GM19452 (cell line): Measurements from ENCODE around the gene ZC3H18.
A peak's percentile ranks its signal among the peaks of the same experiment; 100 is the strongest.

Experiments
- ATAC-seq: cut with Tn5 transposase; IDR thresholded peaks from one replicate; pipeline ENCODE4 v1.9.1; 2021; ENCODE audit not compliant: unreplicated experiment

ZC3H18 gene

GRCh38 chr16:88636488-88637265 lies 66.5 kb downstream of the ZC3H18 start:
- ATAC-seq = no peak

- no peak for ATAC-seq
These were observed 68.4 kb downstream of the ZC3H18 start, which contains the start of gene IL17C for GRCh38 chr16:88638323-88639230. Gene IL17C, plus strand, starts transcription at chr16:88638572. Its CDS starts 70 bp downstream, at chr16:88638642.

- no peak for ATAC-seq
These were observed 69.2 kb downstream of the ZC3H18 start for GRCh38 chr16:88639231-88640038.

GRCh38 chr16:88640039-88640495 lies 69.9 kb downstream of the ZC3H18 start:
- ATAC-seq = no peak

DNA sequence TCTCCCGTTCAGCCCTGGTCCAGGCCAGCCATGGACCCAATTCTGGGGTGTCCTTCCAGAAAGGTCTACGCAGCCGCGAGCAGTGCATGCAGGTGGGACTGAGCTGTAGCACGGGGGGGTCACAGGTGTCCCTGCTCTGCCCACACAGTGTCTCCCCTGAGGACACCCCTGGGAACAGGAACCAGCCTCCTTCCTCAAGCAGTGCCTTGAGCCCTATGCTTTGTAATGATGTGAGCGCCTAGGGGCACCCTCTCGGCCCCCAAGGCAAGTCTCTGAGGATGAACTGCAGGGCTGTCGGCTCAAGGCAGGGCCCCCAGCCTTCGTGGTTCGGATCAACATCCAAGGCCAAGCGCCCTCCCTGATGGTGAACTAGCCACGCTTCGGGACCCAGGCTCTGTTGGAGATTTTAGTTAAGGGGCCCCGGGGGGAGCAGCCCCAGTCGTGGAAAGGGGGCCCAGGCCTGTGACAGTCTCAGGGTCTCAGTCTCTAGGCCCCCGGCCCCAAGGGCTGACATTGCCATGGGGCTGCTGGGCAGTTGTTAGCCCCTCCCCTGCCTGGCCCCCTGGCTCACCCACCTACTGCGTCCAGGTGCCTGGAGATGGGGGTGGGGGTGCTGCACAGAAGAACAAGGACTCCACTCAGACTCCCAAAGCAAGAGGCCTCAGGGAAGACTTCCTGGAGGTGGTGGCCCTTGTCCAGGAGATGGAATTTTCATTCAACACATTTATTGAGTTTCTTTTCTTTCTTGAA lies 70.5 kb downstream of the ZC3H18 start:
- no peak for ATAC-seq

- no peak for ATAC-seq
These were observed 72.9 kb downstream of the ZC3H18 start for GRCh38 chr16:88642881-88643643.

- no peak for ATAC-seq
These were observed 73.4 kb downstream of the ZC3H18 start for GRCh38 chr16:88643644-88643932.

DNA sequence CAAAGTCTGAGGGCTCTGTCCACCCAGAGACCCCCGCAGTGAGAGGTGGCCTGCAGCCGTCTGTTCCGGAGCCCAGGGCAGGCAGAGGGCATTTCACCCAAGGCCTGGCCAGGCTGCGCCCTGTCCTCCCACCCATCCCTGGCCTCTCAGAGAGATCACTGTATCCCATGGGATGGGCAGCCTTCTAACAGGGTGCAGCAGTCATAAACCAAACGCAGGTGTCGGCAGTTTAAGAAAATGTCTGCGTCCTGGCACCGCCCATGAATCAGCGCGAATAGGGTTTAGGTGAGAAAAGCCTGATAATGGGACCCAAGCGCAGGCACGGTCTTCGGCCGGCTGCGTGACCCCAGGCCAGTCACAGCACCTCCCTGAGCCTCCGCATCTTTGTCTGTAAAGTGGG lies 75.3 kb downstream of the ZC3H18 start:
- no peak for ATAC-seq

DNA sequence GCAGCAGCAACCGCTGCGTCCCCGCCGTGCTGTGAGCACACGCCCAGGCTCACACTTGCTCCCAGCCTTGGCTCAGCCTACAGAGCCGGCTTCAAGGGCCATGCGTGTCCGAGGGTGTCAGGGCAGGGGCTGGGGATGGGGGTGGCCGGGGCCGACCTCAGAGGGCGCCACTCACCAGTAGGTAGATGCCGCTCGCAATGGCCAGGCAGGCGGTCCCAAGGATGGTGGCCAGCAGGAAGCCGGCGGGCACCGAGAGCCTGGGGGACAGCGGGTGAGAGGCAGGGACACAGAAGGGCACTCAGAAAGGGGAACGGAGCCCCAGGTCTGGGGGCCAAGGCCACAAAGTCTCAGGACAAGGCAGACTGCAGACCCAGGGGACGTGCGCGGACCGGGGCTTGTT lies 75.7 kb downstream of the ZC3H18 start:
- no peak for ATAC-seq

- ATAC-seq = no peak
These were observed 76.3 kb downstream of the ZC3H18 start for GRCh38 chr16:88646345-88647034.

GRCh38 chr16:88647178-88648070 lies 77.2 kb downstream of the ZC3H18 start:
- ATAC-seq = no peak

DNA sequence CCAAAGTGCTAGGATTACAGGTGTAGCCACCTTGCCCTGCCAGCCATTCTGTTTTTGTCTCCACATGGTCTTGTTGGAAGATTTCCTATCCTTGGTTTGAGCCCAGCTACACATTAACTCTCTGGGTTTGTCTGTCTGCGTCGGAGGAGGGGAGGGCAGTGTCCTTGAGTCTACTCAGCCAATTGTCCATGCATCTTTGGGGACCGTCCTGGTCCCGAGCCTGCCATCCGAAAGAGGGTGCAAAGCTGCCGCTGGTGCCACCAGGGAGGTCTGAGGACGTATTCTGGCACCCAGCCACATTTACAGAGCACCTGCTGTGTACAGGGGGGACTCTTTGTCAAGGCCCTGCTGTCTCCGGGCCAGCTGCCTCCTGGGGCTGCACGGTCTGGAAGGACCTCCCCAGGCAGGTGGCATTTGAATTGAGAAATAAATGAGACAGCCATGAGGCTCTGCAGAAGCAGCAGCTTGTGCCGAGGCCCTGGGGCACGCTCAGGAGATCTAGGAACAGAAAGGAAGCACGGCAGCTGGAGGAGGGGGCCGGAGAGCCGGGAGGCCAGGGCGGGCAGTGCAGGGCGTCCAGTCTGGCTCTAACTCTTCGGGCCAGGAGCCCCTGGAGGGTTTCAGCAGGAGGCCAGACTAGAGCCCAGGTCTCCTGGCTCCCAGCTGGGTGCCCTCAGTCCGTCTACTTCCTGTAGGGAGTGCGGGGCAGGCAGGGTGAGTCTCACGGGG lies 79.2 kb downstream of the ZC3H18 start:
- no peak for ATAC-seq

DNA sequence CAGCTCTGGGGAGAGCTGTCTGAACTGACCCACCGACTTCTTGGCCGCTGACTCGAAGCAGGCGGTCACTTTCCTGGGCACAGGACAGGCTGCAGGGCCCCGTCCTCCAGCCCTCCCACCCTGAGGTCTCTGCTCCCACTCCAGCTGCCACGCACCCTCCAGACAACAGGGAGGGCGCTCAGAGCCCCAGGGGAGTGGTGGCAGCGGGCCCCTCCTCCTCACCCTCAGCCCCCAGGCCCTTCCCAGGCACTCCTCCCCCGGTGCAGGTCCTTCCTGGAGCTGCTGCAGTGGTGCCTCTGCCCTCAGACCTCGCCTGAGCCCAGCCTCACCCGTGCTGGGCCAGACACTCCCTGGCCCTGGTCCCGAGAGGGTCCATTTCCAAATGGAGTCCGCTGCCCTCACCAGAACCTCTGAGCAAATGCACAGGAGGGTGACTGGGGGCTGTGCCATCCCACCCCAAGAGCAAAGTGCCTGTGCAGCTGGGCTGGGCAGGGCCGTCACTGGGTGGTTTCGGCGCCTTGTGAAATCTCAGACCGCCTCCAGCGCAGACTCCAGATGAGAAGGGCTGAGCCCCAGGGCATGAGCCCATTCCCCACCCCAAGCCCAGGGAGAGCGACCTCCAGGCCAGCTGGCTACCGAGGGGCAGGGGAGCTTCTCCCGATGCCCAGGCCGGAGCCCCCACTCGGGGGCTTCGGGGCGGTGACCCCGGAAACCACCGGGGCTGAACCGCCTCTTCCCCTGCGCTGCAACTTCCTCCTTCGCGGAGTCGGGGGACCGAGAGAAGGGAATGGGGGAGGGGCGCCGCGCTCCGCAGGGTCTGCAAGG lies 79.9 kb downstream of the ZC3H18 start:
- peak; percentile 8 for ATAC-seq

GRCh38 chr16:88650749-88651275 lies 80.6 kb downstream of the ZC3H18 start, which contains the start of gene CYBA:
Gene CYBA, minus strand, starts transcription at chr16:88651053. Its CDS starts 40 bp downstream, at chr16:88651013.
- peak; percentile 70 for ATAC-seq

DNA sequence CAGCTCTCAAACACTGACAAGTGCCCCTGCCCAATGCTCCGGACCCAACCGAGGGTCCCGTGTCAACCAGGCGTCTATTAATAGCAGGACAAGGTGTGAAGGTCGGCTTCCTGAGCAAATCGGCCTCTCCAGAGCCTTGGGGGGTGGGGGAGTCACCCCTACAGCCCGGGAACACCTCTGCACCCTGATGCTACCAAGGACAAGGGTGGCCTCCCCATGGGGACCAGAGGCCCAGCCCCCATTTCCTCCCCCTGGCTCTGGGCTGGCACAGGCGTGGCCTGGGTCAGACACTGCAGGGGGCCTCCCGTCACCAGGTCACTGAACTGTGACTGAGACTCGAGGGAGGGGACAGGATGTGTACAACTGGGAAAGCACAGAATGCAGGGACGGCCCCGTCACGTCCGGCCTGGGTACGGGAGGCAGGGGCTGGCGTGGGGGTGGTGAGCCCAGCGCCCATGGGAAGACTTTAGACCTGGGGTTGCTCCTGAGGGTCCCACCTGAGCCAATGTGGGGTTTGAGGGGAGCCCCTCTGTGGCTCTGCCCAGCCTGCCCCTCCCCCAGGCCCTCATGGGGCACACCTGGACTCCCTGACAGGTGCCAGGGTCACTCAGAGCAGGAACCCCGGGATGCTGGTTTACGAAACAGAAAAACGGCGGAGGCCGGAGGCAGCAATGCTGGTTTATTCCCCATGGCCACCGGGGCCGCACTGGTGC lies 81.2 kb downstream of the ZC3H18 start:
- peak; percentile 72 for ATAC-seq
